HepG2 (cell line): ENCODE measurements around the gene ATP13A4. TPM values are rescaled to one million over a fixed set of nuclear protein-coding genes. Genes with fewer than 3 reads are reported as not detected.

ENCODE experiments used
- ATAC-seq: fragments of 200-7000 bp; cut with Tn5 transposase; 3 replicates; pipeline ENCODE4 v1.9.1; 2020; ENCODE audit warnings: mild to moderate bottlenecking, moderate library complexity
- BruUV-seq: library from RNA; stranded (reverse); fragments of 400-500 nt; replicated peaks from 2 replicates; lab custom pipeline; 2021; lab: Mats Ljungman, UMichigan
- CTCF ChIA-PET: fragments of 300-600 bp; formaldehyde crosslinking; extraction: SDS; loops from one replicate; lab custom pipeline; 2021; ENCODE audit warnings: low total read pairs, inconsistent platforms, low intra/inter-chr PET ratio; lab: Yijun Ruan, JAX
- POLR2A ChIA-PET: fragments of 350-600 bp; sonication (Branson Sonifier 250); formaldehyde crosslinking; loops from one replicate; lab custom pipeline; 2020; ENCODE audit warnings: antibody characterized with exemption, inconsistent platforms; lab: Yijun Ruan, JAX
- DNase-seq: peaks from one replicate; pipeline ENCODE4 v3.0.0-alpha.2; 2015; ENCODE audit warnings: low spot score
- FAIRE-seq: peaks from 3 replicates; lab custom pipeline; 2011; peaks lifted over from hg19 to GRCh38; lab: Jason Lieb, UNC
- H2AFZ ChIP-seq: one replicate; pipeline ENCODE4 v1.6.1; 2011; ENCODE audit warnings: low read length, inconsistent platforms
- H3K27ac ChIP-seq: fragments of 300-600 bp; 3 replicates; pipeline ENCODE4 v1.8.0; 2011; ENCODE audit warnings: mixed run types, mild to moderate bottlenecking, mixed read lengths, low read length, inconsistent platforms; ENCODE audit not compliant: insufficient read depth; ENCODE audit errors: extremely low read length
- H3K27me3 ChIP-seq, 2 experiments: fragments of 200-600 bp in 1 of 2; 2 replicates in 1 of 2; 3 replicates in 1 of 2; pipeline versions ENCODE4 v1.6.0 to v1.8.0; 2011; ENCODE audit warnings: low read length in 2 of 2, mild to moderate bottlenecking in 2 of 2, moderate library complexity in 2 of 2, inconsistent platforms in 1 of 2; ENCODE audit not compliant: insufficient read depth in 2 of 2, control insufficient read depth in 1 of 2
- H3K36me3 ChIP-seq, 2 experiments: fragments of 200-600 bp in 1 of 2; replicated peaks in 1 of 2; 2 replicates in 1 of 2; 3 replicates in 1 of 2; pipeline versions ENCODE4 v1.5.1 to v1.8.0; 2011; ENCODE audit warnings: low read length in 2 of 2, inconsistent platforms in 1 of 2; ENCODE audit not compliant: insufficient read depth in 2 of 2, control insufficient read depth in 1 of 2
- H3K4me1 ChIP-seq: 2 replicates; pipeline ENCODE4 v1.5.1; 2012; ENCODE audit warnings: low read length, inconsistent platforms; ENCODE audit not compliant: insufficient read depth
- H3K4me2 ChIP-seq: 2 replicates; pipeline ENCODE4 v1.6.0; 2011; ENCODE audit warnings: low read depth, low read length, inconsistent platforms
- H3K4me3 ChIP-seq, 3 experiments: fragments of 200-600 bp in 1 of 3; sonication (generic), shearing (Covaris generic) in 1 of 3; replicated peaks in 1 of 3; 2 replicates each; pipeline ENCODE4 v1.5.1; 2011 to 2016; ENCODE audit warnings: low read length in 3 of 3, inconsistent platforms in 2 of 3, low read depth in 2 of 3, mild to moderate bottlenecking in 2 of 3, control low read depth in 1 of 3, mixed read lengths in 1 of 3; ENCODE audit not compliant: insufficient read depth in 1 of 3
- H3K79me2 ChIP-seq: one replicate; pipeline ENCODE4 v1.6.1; 2011; ENCODE audit warnings: low read length, inconsistent platforms; ENCODE audit not compliant: insufficient read depth
- H3K9ac ChIP-seq: 2 replicates; pipeline ENCODE4 v1.6.0; 2011; ENCODE audit warnings: mild to moderate bottlenecking, low read depth, low read length, inconsistent platforms; ENCODE audit not compliant: insufficient read depth
- H3K9me3 ChIP-seq: 2 replicates; pipeline ENCODE4 v1.5.1; 2012; ENCODE audit warnings: mild to moderate bottlenecking, low read length
- H4K20me1 ChIP-seq: 2 replicates; pipeline ENCODE4 v1.6.0; 2011; ENCODE audit warnings: inconsistent platforms, mild to moderate bottlenecking, low read length, moderate library complexity; ENCODE audit not compliant: insufficient read depth
- ELF1 ChIP-seq: sonication (generic); formaldehyde crosslinking; IDR thresholded peaks from 2 replicates; pipeline ENCODE4 v1.4.0; 2020; ENCODE audit warnings: missing genetic modification reagents
- ETV5 ChIP-seq: IDR thresholded peaks from 2 replicates; pipeline ENCODE4 v1.6.1; 2018; ENCODE audit warnings: missing biosample characterization, missing genetic modification reagents, inconsistent platforms, borderline replicate concordance
- FOXO4 ChIP-seq: sonication (generic); formaldehyde crosslinking; conservative IDR thresholded peaks from 2 replicates; pipeline ENCODE4 v1.8.1; 2023; ENCODE audit warnings: missing genetic modification reagents
- GPBP1L1 ChIP-seq: sonication (generic); formaldehyde crosslinking; IDR thresholded peaks from 2 replicates; pipeline ENCODE4 v1.5.0; 2020; ENCODE audit warnings: mild to moderate bottlenecking, missing genetic modification reagents
- HOMEZ ChIP-seq: IDR thresholded peaks from 2 replicates; pipeline ENCODE4 v1.6.1; 2016; ENCODE audit warnings: low read depth
- ZBTB26 ChIP-seq: IDR thresholded peaks from 2 replicates; pipeline ENCODE4 v1.6.1; 2016; ENCODE audit warnings: missing compliant biosample characterization, missing genetic modification reagents, borderline replicate concordance
- ZIK1 ChIP-seq: sonication (generic); formaldehyde crosslinking; IDR thresholded peaks from 2 replicates; pipeline ENCODE4 v1.5.0; 2020; ENCODE audit warnings: mild to moderate bottlenecking, low read depth, missing genetic modification reagents, borderline replicate concordance
- ZMYM3 ChIP-seq: sonication (generic); formaldehyde crosslinking; IDR thresholded peaks from 2 replicates; pipeline ENCODE4 v1.5.1; 2020; ENCODE audit warnings: mild to moderate bottlenecking, missing genetic modification reagents
- ZNF446 ChIP-seq: sonication (generic); formaldehyde crosslinking; IDR thresholded peaks from 2 replicates; pipeline ENCODE4 v1.5.0; 2020; ENCODE audit warnings: mild to moderate bottlenecking, missing genetic modification reagents
- ZNF468 ChIP-seq: sonication (generic); formaldehyde crosslinking; IDR thresholded peaks from 2 replicates; pipeline ENCODE4 v1.8.0; 2022; ENCODE audit warnings: mild to moderate bottlenecking, moderate library complexity, missing genetic modification reagents
- ZNF512 ChIP-seq: sonication (generic); formaldehyde crosslinking; IDR thresholded peaks from 2 replicates; pipeline ENCODE4 v1.4.0; 2020; ENCODE audit warnings: mild to moderate bottlenecking, missing genetic modification reagents
- ZNF710 ChIP-seq: sonication (generic); formaldehyde crosslinking; IDR thresholded peaks from 2 replicates; pipeline ENCODE4 v1.5.0; 2020; ENCODE audit warnings: mild to moderate bottlenecking, missing genetic modification reagents, borderline replicate concordance
- ZSCAN31 ChIP-seq: sonication (generic); formaldehyde crosslinking; IDR thresholded peaks from 2 replicates; pipeline ENCODE4 v1.5.0; 2020; ENCODE audit warnings: low read depth, mild to moderate bottlenecking, missing genetic modification reagents
- WGBS: methylation state at CpG from one replicate; pipeline ENCODE4 v1.1.6; 2017; ENCODE audit warnings: low lambda C conversion rate; 5-methylcytosine and 5-hydroxymethylcytosine counted together
- in situ Hi-C: cut with HindIII; loops from 2 replicates; pipeline ENCODE4 v1.10.0; 2017; ENCODE audit warnings: low pct_unique_long_range_greater_than_20kb; ENCODE audit not compliant: extremely low pct_ligation_motif_present
- intact Hi-C: fragments of 100-400 bp; cut with micrococcal nuclease; formaldehyde crosslinking; loops from one replicate; pipeline ENCODE4 v1.10.0; 2022; ENCODE audit not compliant: unreplicated experiment
- polyA plus RNA-seq, 8 experiments: library from polyadenylated mRNA; depleted of rRNA in 3 of 8; stranded (reverse) in 7 of 8; unstranded in 1 of 8; fragments of >200 nt; fragmentation: Illumina TruSeq in 4 of 8; extraction: Trizol in 4 of 8; gene quantifications; 2 replicates each; pipeline versions ENCODE4 v1.2.1 to v1.2.3, GENCODE V29; 2011 to 2016; ENCODE audit warnings: low read depth in 4 of 8, missing spikeins in 1 of 8, mixed read lengths in 1 of 8; ENCODE audit not compliant: insufficient read depth in 1 of 8
- total RNA-seq, 5 experiments: library from RNA; depleted of rRNA; stranded (reverse); fragments of >200 nt; fragmentation: Illumina TruSeq; extraction: Trizol; gene quantifications; 2 replicates each; pipeline ENCODE4 v1.2.3, GENCODE V29; 2016; ENCODE audit warnings: low read depth in 1 of 5

Gene ATP13A4
- total and polyA plus RNA-seq, 2 of the 13 experiments (the other 11 are each of a cell fraction or from before 2014, with no cell fraction given), result 0.01 to 0.07 TPM

GRCh38 chr3:193599393-193599792 lies 44.7 kb upstream of the ATP13A4 start:
- peaks cover 22% of the 10 kb centered on the region for H3K4me1 ChIP-seq
- intact Hi-C loops (loop anchor here (10.0 kb wide), 2 partner anchors 535 to 705 kb away; partner anchors contain the start of gene HES1), in situ Hi-C loops (loop anchor here (25.0 kb wide), 1 partner anchor 687 kb away; the partner anchor contains the start of gene MB21D2)
- ChIA-PET CTCF (no interaction called here), POLR2A (no interaction called here)
- H3K36me3 ChIP-seq, result peaks cover 7 to 54% of the 10 kb centered on the region in 2 experiments; a peak in 4 of 5 replicates
- no peak overlapping the region for H2AFZ ChIP-seq
- FAIRE-seq, result no peak
- H3K9me3 ChIP-seq, result no peaks in the 10 kb centered on the region
- H3K9ac ChIP-seq, result no peak overlapping the region
- DNase-seq, result no peak
- no peak overlapping the region for H3K4me3 ChIP-seq
- no peak overlapping the region for H3K27ac ChIP-seq
- peaks cover 76% of the 10 kb centered on the region for H3K79me2 ChIP-seq
- no peak for ATAC-seq
- WGBS, result 97% methylated on average over 1 of the region's 1 CpG
- H4K20me1 ChIP-seq, result peaks cover 8% of the 10 kb centered on the region; the same call in 1 of the 2 replicates
- no peak overlapping the region for H3K4me2 ChIP-seq
- BruUV-seq, result no TSS peak
- TF ChIP-seq ZNF512 (CRISPR knock-in tag) (no peak), ETV5 (CRISPR knock-in tag) (no peak), FOXO4 (CRISPR knock-in tag) (no peak), ZIK1 (CRISPR knock-in tag) (no peak), ZMYM3 (no peak), ZNF446 (CRISPR knock-in tag) (no peak), ZSCAN31 (CRISPR knock-in tag) (no peak), ZNF468 (CRISPR knock-in tag) (no peak), ZNF710 (CRISPR knock-in tag) (no peak), GPBP1L1 (CRISPR knock-in tag) (no peak), HOMEZ (CRISPR knock-in tag) (no peak), ELF1 (CRISPR knock-in tag) (no peak), ZBTB26 (CRISPR knock-in tag) (no peak)
- no peaks in the 10 kb centered on the region for H3K27me3 ChIP-seq
